Neutrophil (primary cell): Measurements from ENCODE around the gene MRPL42.

Experiments used
- H3K27ac ChIP-seq: fragments of 200-600 bp; sonication (generic); 2 replicates; pipeline ENCODE4 v1.5.1; 2016; ENCODE audit warnings: mild to moderate bottlenecking, moderate library complexity
- H3K27me3 ChIP-seq: fragments of 200-600 bp; sonication (generic); 2 replicates; pipeline ENCODE4 v1.6.0; 2016; ENCODE audit warnings: mild to moderate bottlenecking
- H3K36me3 ChIP-seq: fragments of 200-600 bp; sonication (generic); 2 replicates; pipeline ENCODE4 v1.5.1; 2017
- H3K4me1 ChIP-seq, 2 experiments: fragments of 200-600 bp in 1 of 2; sonication (generic) in 1 of 2; 1 replicate in 1 of 2; 2 replicates in 1 of 2; pipeline versions ENCODE4 v1.5.1 to v1.6.1; 2013 to 2016; ENCODE audit warnings: low read depth in 1 of 2, low read length in 1 of 2, mild to moderate bottlenecking in 1 of 2, moderate library complexity in 1 of 2; ENCODE audit not compliant: control insufficient read depth in 1 of 2, insufficient read depth in 1 of 2
- H3K4me3 ChIP-seq, 2 experiments: fragments of 200-600 bp in 1 of 2; sonication (generic) in 1 of 2; 1 replicate in 1 of 2; 2 replicates in 1 of 2; pipeline ENCODE4 v1.5.1; 2013 to 2016; ENCODE audit warnings: low read depth in 1 of 2, low read length in 1 of 2, mild to moderate bottlenecking in 1 of 2, moderate library complexity in 1 of 2
- H3K9me3 ChIP-seq: fragments of 200-600 bp; sonication (generic); 2 replicates; pipeline ENCODE4 v1.5.1; 2016
- CTCF ChIP-seq: fragments of 200-600 bp; sonication (generic); IDR thresholded peaks from 2 replicates; pipeline ENCODE4 v1.5.1; 2016; ENCODE audit warnings: antibody characterized with exemption

Gene MRPL42

GRCh38 chr12:93507165-93507564, 39.9 kb downstream of the MRPL42 start:
- Histone ChIP-seq H3K9me3 (no peaks in the 10 kb centered on the region), H3K27ac (no peak overlapping the region), H3K4me3 (no peak overlapping the region), H3K36me3 (no peaks in the 10 kb centered on the region), H3K4me1 (no peaks in the 10 kb centered on the region), H3K27me3 (no peaks in the 10 kb centered on the region)
- TF ChIP-seq CTCF = no peak

- Histone ChIP-seq H3K4me3 (no peak overlapping the region), H3K9me3 (no peaks in the 10 kb centered on the region), H3K36me3 (no peaks in the 10 kb centered on the region), H3K27ac (no peak overlapping the region), H3K4me1 (no peaks in the 10 kb centered on the region), H3K27me3 (no peaks in the 10 kb centered on the region)
- no peak for TF ChIP-seq CTCF
Observed at GRCh38 chr12:93509506-93509905, 42.2 kb downstream of the MRPL42 start.

- H3K36me3 ChIP-seq = no peaks in the 10 kb centered on the region
- no peaks in the 10 kb centered on the region for H3K4me1 ChIP-seq
- H3K27me3 ChIP-seq = no peaks in the 10 kb centered on the region
- no peak overlapping the region for H3K4me3 ChIP-seq
- H3K9me3 ChIP-seq = no peaks in the 10 kb centered on the region
- no peak for TF ChIP-seq CTCF
- no peak overlapping the region for H3K27ac ChIP-seq
Observed at GRCh38 chr12:93514853-93515252, 47.5 kb downstream of the MRPL42 start.

- Histone ChIP-seq H3K4me3 (no peak overlapping the region), H3K36me3 (no peaks in the 10 kb centered on the region), H3K27ac (no peak overlapping the region), H3K27me3 (no peaks in the 10 kb centered on the region), H3K9me3 (no peaks in the 10 kb centered on the region), H3K4me1 (no peaks in the 10 kb centered on the region)
- no peak for TF ChIP-seq CTCF
Observed at GRCh38 chr12:93518725-93519124, 51.4 kb downstream of the MRPL42 start.

- TF ChIP-seq CTCF = no peak
- no peaks in the 10 kb centered on the region for H3K27me3 ChIP-seq
- no peaks in the 10 kb centered on the region for H3K4me1 ChIP-seq
- no peak overlapping the region for H3K27ac ChIP-seq
- H3K4me3 ChIP-seq = no peak overlapping the region
- H3K36me3 ChIP-seq = no peaks in the 10 kb centered on the region
- no peaks in the 10 kb centered on the region for H3K9me3 ChIP-seq
Observed at GRCh38 chr12:93519859-93520258, 52.5 kb downstream of the MRPL42 start.

- H3K9me3 ChIP-seq = no peaks in the 10 kb centered on the region
- no peak overlapping the region for H3K27ac ChIP-seq
- no peak for TF ChIP-seq CTCF
- H3K36me3 ChIP-seq = no peaks in the 10 kb centered on the region
- no peak overlapping the region for H3K4me3 ChIP-seq
- H3K27me3 ChIP-seq = no peaks in the 10 kb centered on the region
- no peaks in the 10 kb centered on the region for H3K4me1 ChIP-seq
Observed at GRCh38 chr12:93520454-93520853, 53.1 kb downstream of the MRPL42 start.
